BLaER1 (cell line): ENCODE data around the gene NDOR1.

Experiments
- H3K27ac ChIP-seq: shearing (Covaris generic); formaldehyde crosslinking; 2 replicates; pipeline ENCODE4 v1.8.1; 2022
- H3K27me3 ChIP-seq: shearing (Covaris generic); formaldehyde crosslinking; 2 replicates; pipeline ENCODE4 v1.8.1; 2022
- H3K36me3 ChIP-seq: shearing (Covaris generic); formaldehyde crosslinking; 2 replicates; pipeline ENCODE4 v1.8.1; 2022
- H3K4me1 ChIP-seq: shearing (Covaris generic); formaldehyde crosslinking; 2 replicates; pipeline ENCODE4 v1.8.1; 2022
- H3K4me2 ChIP-seq: shearing (Covaris generic); formaldehyde crosslinking; 2 replicates; pipeline ENCODE4 v1.8.1; 2022
- H3K4me3 ChIP-seq: shearing (Covaris generic); formaldehyde crosslinking; 2 replicates; pipeline ENCODE4 v1.8.1; 2022
- H3K9ac ChIP-seq: shearing (Covaris generic); formaldehyde crosslinking; 2 replicates; pipeline ENCODE4 v1.8.1; 2022
- H3K9me3 ChIP-seq: shearing (Covaris generic); formaldehyde crosslinking; 2 replicates; pipeline ENCODE4 v1.8.1; 2022
- H4K20me1 ChIP-seq: shearing (Covaris generic); formaldehyde crosslinking; 2 replicates; pipeline ENCODE4 v1.8.1; 2022
- Cebpa-rat ChIP-seq: shearing (Covaris generic); IDR thresholded peaks from 2 replicates; pipeline ENCODE4 v1.8.1; 2022

NDOR1 gene

DNA sequence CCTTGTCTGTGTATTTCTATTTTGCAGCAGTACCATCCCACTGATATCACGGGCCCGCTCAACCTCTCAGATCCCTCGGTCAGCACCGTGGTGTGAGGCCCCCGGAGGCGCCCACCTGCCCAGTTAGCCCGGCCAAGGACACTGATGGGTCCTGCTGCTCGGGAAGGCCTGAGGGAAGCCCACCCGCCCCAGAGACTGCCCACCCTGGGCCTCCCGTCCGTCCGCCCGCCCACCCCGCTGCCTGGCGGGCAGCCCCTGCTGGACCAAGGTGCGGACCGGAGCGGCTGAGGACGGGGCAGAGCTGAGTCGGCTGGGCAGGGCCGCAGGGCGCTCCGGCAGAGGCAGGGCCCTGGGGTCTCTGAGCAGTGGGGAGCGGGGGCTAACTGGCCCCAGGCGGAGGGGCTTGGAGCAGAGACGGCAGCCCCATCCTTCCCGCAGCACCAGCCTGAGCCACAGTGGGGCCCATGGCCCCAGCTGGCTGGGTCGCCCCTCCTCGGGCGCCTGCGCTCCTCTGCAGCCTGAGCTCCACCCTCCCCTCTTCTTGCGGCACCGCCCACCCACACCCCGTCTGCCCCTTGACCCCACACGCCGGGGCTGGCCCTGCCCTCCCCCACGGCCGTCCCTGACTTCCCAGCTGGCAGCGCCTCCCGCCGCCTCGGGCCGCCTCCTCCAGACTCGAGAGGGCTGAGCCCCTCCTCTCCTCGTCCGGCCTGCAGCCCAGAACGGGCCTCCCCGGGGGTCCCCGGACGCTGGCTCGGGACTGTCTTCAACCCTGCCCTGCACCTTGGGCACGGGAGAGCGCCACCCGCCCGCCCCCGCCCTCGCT lies 37.5 kb upstream of the NDOR1 start:
- Histone ChIP-seq H3K9ac (peak overlapping the region; percentile 84), H3K27ac (peak overlapping the region; percentile 97; the same call in 1 of the 2 replicates), H3K36me3 (peaks cover 21% of the 10 kb centered on the region; the same call in 1 of the 2 replicates), H3K9me3 (no peaks in the 10 kb centered on the region), H4K20me1 (peaks cover 46% of the 10 kb centered on the region), H3K27me3 (peaks cover 12% of the 10 kb centered on the region; the same call in 1 of the 2 replicates), H3K4me2 (peak overlapping the region; percentile 96), H3K4me1 (peaks cover 76% of the 10 kb centered on the region), H3K4me3 (peak overlapping the region; percentile 82)
- no peak for TF ChIP-seq Cebpa-rat

DNA sequence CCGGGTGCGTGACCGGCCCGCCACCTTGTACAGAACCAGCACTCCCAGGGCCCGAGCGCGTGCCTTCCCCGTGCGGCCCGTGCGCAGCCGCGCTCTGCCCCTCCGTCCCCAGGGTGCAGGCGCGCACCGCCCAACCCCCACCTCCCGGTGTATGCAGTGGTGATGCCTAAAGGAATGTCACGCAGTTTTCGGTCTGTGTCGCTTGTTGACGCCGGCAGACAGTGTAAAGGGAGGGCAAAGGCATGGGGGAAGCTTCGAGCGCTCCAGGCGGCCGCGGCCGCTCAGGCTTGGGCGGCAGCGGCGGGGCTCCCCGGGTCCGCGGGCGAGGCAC lies 37.0 kb upstream of the NDOR1 start:
- no peak for TF ChIP-seq Cebpa-rat
- no peaks in the 10 kb centered on the region for H3K9me3 ChIP-seq
- peak overlapping the region; percentile 96 for H3K4me2 ChIP-seq
- H3K27me3 ChIP-seq, result peaks cover 12% of the 10 kb centered on the region; the same call in 1 of the 2 replicates
- peak overlapping the region; percentile 84 for H3K9ac ChIP-seq
- peaks cover 82% of the 10 kb centered on the region for H3K4me1 ChIP-seq
- peaks cover 46% of the 10 kb centered on the region for H4K20me1 ChIP-seq
- peaks cover 19% of the 10 kb centered on the region; the same call in 1 of the 2 replicates for H3K36me3 ChIP-seq
- peak overlapping the region; percentile 82 for H3K4me3 ChIP-seq
- peak overlapping the region; percentile 97 for H3K27ac ChIP-seq

DNA sequence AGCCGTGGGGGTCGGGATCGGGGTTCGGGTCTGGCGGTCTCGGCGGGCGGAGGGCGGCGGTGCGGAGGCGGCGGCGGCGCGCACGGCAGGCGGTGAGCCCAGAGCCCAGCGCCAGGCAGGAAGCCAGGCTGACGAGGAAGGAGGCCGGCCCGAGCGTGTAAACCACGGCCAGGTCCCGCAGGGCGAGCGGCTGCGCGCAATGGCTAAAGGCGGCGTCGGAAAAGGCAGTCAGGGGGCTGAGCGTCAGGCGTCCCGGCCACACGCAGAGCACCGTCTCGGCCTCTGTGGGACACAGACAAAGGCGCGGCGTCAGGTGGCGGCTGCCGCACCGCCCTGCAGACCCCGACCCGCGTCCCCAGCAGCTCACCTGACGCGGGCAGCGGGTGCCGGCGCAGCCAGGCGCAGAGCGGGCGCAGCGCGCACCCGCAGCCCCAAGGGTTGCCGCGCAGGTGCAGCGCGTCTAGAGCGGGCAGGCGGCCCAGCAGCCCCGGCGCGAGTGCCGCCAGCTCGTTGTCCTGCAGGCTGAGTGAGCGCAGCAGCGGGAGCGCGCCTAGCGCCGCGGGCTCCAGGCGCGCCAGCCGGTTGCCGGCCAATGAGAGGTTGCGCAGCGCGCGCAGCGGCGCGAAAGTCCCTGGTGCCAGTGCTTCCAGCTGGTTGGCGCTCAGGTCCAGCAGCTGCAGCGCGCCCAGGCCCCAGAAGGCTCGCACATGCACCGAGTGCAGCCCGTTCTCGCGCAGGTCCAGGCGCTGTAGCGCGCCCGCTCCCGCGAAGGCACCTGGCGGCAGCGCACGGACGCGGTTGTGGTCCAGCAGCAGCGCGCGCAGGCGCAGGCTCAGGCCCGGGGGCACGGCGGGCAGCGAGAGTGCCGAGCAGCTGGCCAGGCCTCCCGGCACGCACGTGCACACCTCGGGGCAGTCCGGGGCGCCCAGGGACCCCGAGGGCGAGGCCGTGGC lies 36.3 kb upstream of the NDOR1 start:
- H3K27ac ChIP-seq, result peak overlapping the region; percentile 97
- H3K9ac ChIP-seq, result peak overlapping the region; percentile 84

DNA sequence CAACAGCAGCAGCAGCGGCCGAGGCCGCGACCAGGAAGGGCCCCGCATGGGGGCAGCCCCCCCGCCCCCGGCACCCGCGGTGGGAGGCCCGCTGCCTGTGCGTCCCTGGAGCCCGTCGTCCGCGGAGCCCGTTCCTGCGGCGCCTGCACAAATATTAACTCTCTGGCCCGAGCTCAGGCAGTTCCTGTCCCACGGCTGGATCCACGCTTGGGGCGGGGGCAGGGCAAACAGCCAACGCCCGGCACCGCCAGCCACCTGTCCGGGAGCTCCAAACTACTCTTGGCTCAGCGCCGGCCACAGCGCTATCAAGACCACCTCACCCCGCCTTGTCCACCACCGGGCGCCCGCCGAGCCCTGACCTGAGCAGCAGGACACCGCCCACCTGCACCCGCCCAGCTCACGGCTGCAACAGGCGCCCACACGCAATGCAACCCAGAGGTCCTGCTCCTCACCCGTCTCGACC lies 35.6 kb upstream of the NDOR1 start, which contains the start of gene LRRC26:
Gene LRRC26 (minus strand): TSS at position 156 of the 463 bp plus-strand sequence. CDS start 108 bp downstream, at position 48.
- Histone ChIP-seq H3K4me1 (peaks cover 86% of the 10 kb centered on the region), H3K9me3 (no peaks in the 10 kb centered on the region), H3K27me3 (peaks cover 12% of the 10 kb centered on the region; the same call in 1 of the 2 replicates), H3K36me3 (peaks cover 6% of the 10 kb centered on the region; the same call in 1 of the 2 replicates), H3K4me3 (peak within 1 kb of the TSS; percentile 82), H3K27ac (peak within 1 kb of the TSS; percentile 97), H4K20me1 (peaks cover 32% of the 10 kb centered on the region), H3K4me2 (peak within 1 kb of the TSS; percentile 96), H3K9ac (peak within 1 kb of the TSS; percentile 84)
- no peak for TF ChIP-seq Cebpa-rat

More for the DNA sequence above, 36.3 kb upstream of the NDOR1 start:
- TF ChIP-seq Cebpa-rat, result no peak
- H3K27me3 ChIP-seq, result peaks cover 12% of the 10 kb centered on the region; the same call in 1 of the 2 replicates
- no peaks in the 10 kb centered on the region for H3K9me3 ChIP-seq
- H3K36me3 ChIP-seq, result peaks cover 13% of the 10 kb centered on the region; the same call in 1 of the 2 replicates
- peak overlapping the region; percentile 82 for H3K4me3 ChIP-seq
- H4K20me1 ChIP-seq, result peaks cover 39% of the 10 kb centered on the region
- H3K4me1 ChIP-seq, result peaks cover 88% of the 10 kb centered on the region
- peak overlapping the region; percentile 96 for H3K4me2 ChIP-seq

DNA sequence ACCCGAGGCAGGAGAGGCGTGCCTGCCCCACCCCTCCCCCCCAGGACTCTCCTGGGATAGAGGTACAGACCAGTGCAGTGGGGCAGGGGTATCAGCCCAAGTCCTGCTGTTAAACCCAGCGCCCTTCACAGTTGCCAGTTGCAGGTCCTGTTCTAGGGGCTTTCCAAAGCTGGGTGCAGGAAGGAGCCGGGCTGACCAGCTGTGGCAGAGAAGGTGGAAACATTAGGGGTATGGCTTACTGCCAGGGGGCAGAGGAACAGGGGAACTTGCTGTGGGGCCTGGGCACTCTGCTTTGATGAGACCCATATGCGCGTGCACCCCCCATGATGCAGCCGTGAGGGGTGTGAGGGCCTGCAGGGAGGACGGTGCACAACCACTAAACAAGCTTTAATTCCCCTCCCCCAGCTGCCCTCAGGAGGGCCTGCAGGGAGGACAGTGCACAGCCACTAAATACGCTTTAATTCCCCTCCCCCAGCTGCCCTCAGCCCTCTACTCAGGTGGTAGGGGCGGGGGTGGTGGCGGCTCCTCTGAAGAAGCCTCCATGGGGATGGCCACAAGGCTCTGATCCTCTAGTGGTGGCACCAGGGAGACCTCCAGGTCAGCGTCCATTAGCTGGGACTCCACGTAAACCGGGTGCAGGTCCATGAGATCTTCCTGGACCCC lies 34.9 kb upstream of the NDOR1 start:
- Histone ChIP-seq H3K4me1 (peaks cover 86% of the 10 kb centered on the region), H3K36me3 (peaks cover 3% of the 10 kb centered on the region; the same call in 1 of the 2 replicates), H4K20me1 (peaks cover 27% of the 10 kb centered on the region), H3K27ac (peak overlapping the region; percentile 97), H3K9me3 (no peaks in the 10 kb centered on the region), H3K9ac (peak overlapping the region; percentile 86), H3K4me2 (peak overlapping the region; percentile 96), H3K4me3 (peak overlapping the region; percentile 82), H3K27me3 (peaks cover 12% of the 10 kb centered on the region; the same call in 1 of the 2 replicates)
- TF ChIP-seq Cebpa-rat, result no peak

DNA sequence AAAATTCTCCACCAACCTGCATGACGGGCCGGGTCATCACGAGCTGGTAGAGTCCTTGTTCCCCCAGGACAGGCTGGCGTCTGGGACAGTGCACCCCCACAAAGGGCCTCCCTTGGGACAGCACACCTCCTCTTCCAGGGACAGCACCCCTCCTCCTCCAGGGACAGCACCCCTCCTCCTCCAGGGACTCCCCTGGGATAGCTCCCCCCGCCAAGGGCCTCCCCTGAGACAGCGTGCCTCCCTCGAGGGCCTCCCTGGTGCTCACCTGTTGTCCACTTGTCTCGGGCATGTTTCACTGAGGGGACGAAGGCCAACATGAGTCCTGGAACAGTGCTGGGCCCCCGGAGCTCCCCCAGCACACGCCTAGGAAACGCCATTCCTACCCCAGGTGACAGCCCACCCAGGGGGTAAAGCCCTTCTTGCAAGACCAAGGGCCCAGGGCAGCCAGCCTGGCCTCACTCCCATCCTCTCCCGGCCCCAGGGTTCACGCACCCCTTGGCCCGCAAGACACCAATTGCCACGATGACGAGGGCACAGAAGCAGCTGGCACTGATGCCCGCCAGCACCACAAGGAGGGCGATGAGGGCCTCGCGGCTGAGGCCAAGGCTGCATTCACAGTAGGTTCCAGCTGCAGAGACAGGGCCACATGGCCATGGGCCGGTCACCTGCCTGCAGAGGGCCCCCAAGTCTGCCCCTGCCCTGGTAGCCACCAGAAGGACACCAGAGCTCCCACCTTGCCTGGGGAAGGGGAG lies 34.2 kb upstream of the NDOR1 start:
- Histone ChIP-seq H3K27me3 (peaks cover 12% of the 10 kb centered on the region; the same call in 1 of the 2 replicates), H4K20me1 (peaks cover 24% of the 10 kb centered on the region), H3K9ac (peak overlapping the region; percentile 86), H3K9me3 (no peaks in the 10 kb centered on the region), H3K27ac (peak overlapping the region; percentile 97), H3K4me3 (peak overlapping the region; percentile 56; the same call in 1 of the 2 replicates), H3K36me3 (no peaks in the 10 kb centered on the region), H3K4me1 (peaks cover 86% of the 10 kb centered on the region), H3K4me2 (peak overlapping the region; percentile 96)
- TF ChIP-seq Cebpa-rat, result no peak

DNA sequence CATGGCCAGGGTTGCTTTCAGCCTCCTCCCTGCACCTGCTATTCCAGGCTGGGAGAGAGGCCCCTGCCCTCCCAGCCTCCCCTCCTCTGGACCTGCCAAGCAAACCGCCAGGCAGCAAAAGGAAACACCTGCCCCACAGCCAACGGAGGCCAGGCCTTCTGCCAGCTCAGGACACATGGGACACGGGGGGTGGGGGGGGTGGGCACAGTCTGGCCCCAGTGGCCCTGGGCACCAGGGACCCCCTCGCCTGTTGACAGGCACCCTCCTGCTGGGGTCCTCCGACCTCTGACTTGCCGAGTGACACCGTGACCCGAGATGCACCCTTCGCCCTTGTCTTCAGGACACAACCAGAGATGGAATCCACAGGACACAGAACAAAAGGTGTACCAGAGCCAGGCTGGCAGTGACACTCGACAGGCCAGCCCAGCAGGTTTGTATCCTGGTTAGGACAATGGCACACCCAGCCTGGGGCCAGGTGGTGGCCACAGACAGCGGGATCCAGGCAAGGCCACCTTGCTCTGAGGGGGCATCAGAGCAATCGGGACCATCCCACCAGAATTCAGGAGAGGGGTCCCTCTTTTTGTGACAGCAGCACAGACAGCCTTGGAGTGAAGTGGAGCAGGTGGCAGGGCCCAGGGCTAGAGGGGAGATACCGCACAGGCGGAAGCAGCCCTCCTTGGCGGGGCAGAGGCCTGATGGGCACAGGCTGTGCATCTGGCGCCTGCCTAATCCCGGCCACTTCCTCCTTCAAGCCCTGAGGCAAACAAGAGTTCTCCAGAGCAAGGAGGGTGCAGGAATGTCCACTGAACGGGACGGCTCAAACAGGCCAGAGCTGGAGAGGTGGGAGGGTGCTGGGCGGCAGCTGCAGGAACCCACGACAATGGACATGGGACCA lies 32.4 kb upstream of the NDOR1 start:
- Histone ChIP-seq H3K4me3 (peak overlapping the region; percentile 56), H3K36me3 (peaks cover 15% of the 10 kb centered on the region), H3K27me3 (no peaks in the 10 kb centered on the region; the same call in 1 of the 2 replicates), H4K20me1 (peaks cover 22% of the 10 kb centered on the region), H3K9me3 (no peaks in the 10 kb centered on the region), H3K4me2 (peak overlapping the region; percentile 96), H3K27ac (peak overlapping the region; percentile 97), H3K9ac (peak overlapping the region; percentile 86), H3K4me1 (peaks cover 76% of the 10 kb centered on the region)
- TF ChIP-seq Cebpa-rat, result no peak
